CD8-positive, alpha-beta memory T cell (primary cell): ENCODE data around the gene NTM. TPM values are rescaled to one million over a fixed set of nuclear protein-coding genes. Genes with fewer than 3 reads are reported as not detected.
A peak's percentile ranks its signal among the peaks of the same experiment; 100 is the strongest.

Source experiments
- CTCF ChIA-PET: fragments of 350-600 bp; sonication (Branson Sonifier 250); formaldehyde crosslinking; loops from one replicate; lab custom pipeline; 2021; ENCODE audit warnings: antibody characterized with exemption; lab: Charles Lee
- POLR2A ChIA-PET: fragments of 350-600 bp; sonication (Branson Sonifier 250); formaldehyde crosslinking; loops from one replicate; lab custom pipeline; 2021; ENCODE audit warnings: antibody characterized with exemption; lab: Charles Lee
- DNase-seq, 5 donors: peaks; one replicate each; pipeline versions ENCODE4 v3.0.0 to v3.0.0-alpha.2; 2020 to 2022; ENCODE audit warnings: mixed read lengths in 1 of 5
- H3K27ac ChIP-seq: one replicate; pipeline ENCODE4 v1.7.0; 2013; ENCODE audit warnings: low read depth, mild to moderate bottlenecking, low read length, moderate library complexity
- H3K27me3 ChIP-seq: 2 replicates; pipeline ENCODE4 v1.7.0; 2013; ENCODE audit warnings: low read length, mild to moderate bottlenecking; ENCODE audit not compliant: insufficient read depth, poor library complexity, severe bottlenecking
- H3K36me3 ChIP-seq: 2 replicates; pipeline ENCODE4 v1.7.0; 2013; ENCODE audit warnings: mild to moderate bottlenecking, low read length, moderate library complexity; ENCODE audit not compliant: insufficient read depth
- H3K4me1 ChIP-seq: 2 replicates; pipeline ENCODE4 v1.7.0; 2013; ENCODE audit warnings: mild to moderate bottlenecking, low read length, moderate library complexity; ENCODE audit not compliant: insufficient read depth
- H3K4me3 ChIP-seq: 2 replicates; pipeline ENCODE4 v1.7.0; 2013; ENCODE audit warnings: mild to moderate bottlenecking, low read length
- H3K9me3 ChIP-seq: 2 replicates; pipeline ENCODE4 v1.7.0; 2013; ENCODE audit warnings: mild to moderate bottlenecking, low read length
- H3K27ac Mint-ChIP-seq, 8 donors: one replicate each; pipeline ENCODE4 v1.8.0; 2020 to 2021; ENCODE audit warnings: mixed read lengths in 8 of 8, mild to moderate bottlenecking in 6 of 8, inconsistent platforms in 3 of 8, moderate library complexity in 3 of 8
- H3K27me3 Mint-ChIP-seq, 2 donors: one replicate each; pipeline ENCODE4 v1.8.0; 2020 to 2021; ENCODE audit warnings: mixed read lengths in 2 of 2, mild to moderate bottlenecking in 1 of 2, moderate library complexity in 1 of 2
- H3K36me3 Mint-ChIP-seq, 3 donors: one replicate each; pipeline ENCODE4 v1.8.0; 2020 to 2021; ENCODE audit warnings: mixed read lengths in 3 of 3, inconsistent platforms in 1 of 3, mild to moderate bottlenecking in 1 of 3
- H3K4me1 Mint-ChIP-seq, 3 donors: one replicate each; pipeline ENCODE4 v1.8.0; 2020 to 2021; ENCODE audit warnings: mixed read lengths in 3 of 3, inconsistent platforms in 1 of 3, mild to moderate bottlenecking in 1 of 3
- H3K4me3 Mint-ChIP-seq, 7 donors: one replicate each; pipeline ENCODE4 v1.8.0; 2020 to 2021; ENCODE audit warnings: mixed read lengths in 7 of 7, mild to moderate bottlenecking in 6 of 7, moderate library complexity in 4 of 7, inconsistent platforms in 2 of 7
- H3K9me3 Mint-ChIP-seq, 5 donors: one replicate each; pipeline ENCODE4 v1.8.0; 2020 to 2022; ENCODE audit warnings: mixed read lengths in 5 of 5, mild to moderate bottlenecking in 3 of 5, moderate library complexity in 2 of 5, inconsistent platforms in 1 of 5
- polyA plus RNA-seq: library from polyadenylated mRNA; unstranded; fragments of 300-500 nt; fragmentation: Illumina TruSeq; gene quantifications from one replicate; pipeline ENCODE4 v1.2.3, GENCODE V29; 2021
- total RNA-seq, 2 experiments: library from RNA; stranded (reverse); gene quantifications; one replicate each; pipeline ENCODE4 v1.2.3, GENCODE V29; 2021

NTM gene
- total and polyA plus RNA-seq, 3 experiments from 2014 or later, result not detected

- Mint-ChIP-seq H3K36me3 (peaks cover 0 to 3% (median 0%) of the 10 kb centered on the region in 3 donors), H3K4me1 (no peaks in the 10 kb centered on the region), H3K27me3 (no peaks in the 10 kb centered on the region), H3K9me3 (peaks cover 0 to 9% (median 5%) of the 10 kb centered on the region in 5 donors), H3K4me3 (no peak overlapping the region), H3K27ac (no peak overlapping the region)
- CTCF ChIA-PET, result interaction anchor here (1.2 kb wide), 1 partner anchor 19 kb away, joined by 3 read pairs; no protein-coding TSS in a partner anchor
- H3K4me3 ChIP-seq, result no peak overlapping the region
- no peaks in the 10 kb centered on the region for H3K9me3 ChIP-seq
- H3K4me1 ChIP-seq, result no peaks in the 10 kb centered on the region
- no peaks in the 10 kb centered on the region for H3K27me3 ChIP-seq
- no peaks in the 10 kb centered on the region for H3K36me3 ChIP-seq
- no peak for DNase-seq
- POLR2A ChIA-PET, result no interaction called here
- no peak overlapping the region for H3K27ac ChIP-seq
Observed at GRCh38 chr11:131868629-131869507, 498.5 kb downstream of the NTM start.

GRCh38 chr11:131870305-131870704 lies 499.9 kb downstream of the NTM start:
- H3K27ac ChIP-seq, result no peak overlapping the region
- Mint-ChIP-seq H3K36me3 (peaks cover 0 to 3% (median 0%) of the 10 kb centered on the region in 3 donors), H3K27ac (no peak overlapping the region), H3K4me3 (no peak overlapping the region), H3K27me3 (peaks cover 0 to 2% of the 10 kb centered on the region in 2 donors), H3K9me3 (peaks cover 2 to 9% (median 5%) of the 10 kb centered on the region in 5 donors), H3K4me1 (no peaks in the 10 kb centered on the region)
- no peaks in the 10 kb centered on the region for H3K27me3 ChIP-seq
- DNase-seq, result no peak
- H3K4me3 ChIP-seq, result no peak overlapping the region
- POLR2A ChIA-PET, result no interaction called here
- no peaks in the 10 kb centered on the region for H3K36me3 ChIP-seq
- CTCF ChIA-PET, result interaction anchor here (1.2 kb wide), 1 partner anchor 20 kb away, joined by 3 read pairs; no protein-coding TSS in a partner anchor
- no peaks in the 10 kb centered on the region for H3K4me1 ChIP-seq
- H3K9me3 ChIP-seq, result no peaks in the 10 kb centered on the region

- H3K4me1 ChIP-seq, result no peaks in the 10 kb centered on the region
- H3K27ac ChIP-seq, result no peak overlapping the region
- Mint-ChIP-seq H3K9me3 (peaks cover 2 to 11% (median 3%) of the 10 kb centered on the region in 5 donors), H3K36me3 (peaks cover 0 to 3% (median 0%) of the 10 kb centered on the region in 3 donors), H3K4me1 (no peaks in the 10 kb centered on the region), H3K27me3 (peaks cover 0 to 2% of the 10 kb centered on the region in 2 donors), H3K27ac (no peak overlapping the region), H3K4me3 (no peak overlapping the region)
- ChIA-PET CTCF (no interaction called here), POLR2A (no interaction called here)
- no peak for DNase-seq
- H3K9me3 ChIP-seq, result no peaks in the 10 kb centered on the region
- H3K27me3 ChIP-seq, result no peaks in the 10 kb centered on the region
- H3K36me3 ChIP-seq, result no peaks in the 10 kb centered on the region
- no peak overlapping the region for H3K4me3 ChIP-seq
Observed at GRCh38 chr11:131871006-131871405, 500.6 kb downstream of the NTM start.

GRCh38 chr11:131874070-131874469 lies 503.7 kb downstream of the NTM start:
- Histone ChIP-seq H3K27ac (no peak overlapping the region), H3K9me3 (no peaks in the 10 kb centered on the region), H3K4me3 (no peak overlapping the region), H3K4me1 (no peaks in the 10 kb centered on the region), H3K36me3 (no peaks in the 10 kb centered on the region), H3K27me3 (no peaks in the 10 kb centered on the region)
- peaks cover 0 to 3% (median 2%) of the 10 kb centered on the region in 5 donors for H3K9me3 Mint-ChIP-seq
- peaks cover 0 to 2% (median 0%) of the 10 kb centered on the region in 3 donors for H3K36me3 Mint-ChIP-seq
- POLR2A ChIA-PET, result no interaction called here
- no peak for DNase-seq
- CTCF ChIA-PET, result no interaction called here
- H3K4me1 Mint-ChIP-seq, result no peaks in the 10 kb centered on the region
- H3K27me3 Mint-ChIP-seq, result peaks cover 0 to 2% of the 10 kb centered on the region in 2 donors
- H3K27ac Mint-ChIP-seq, result peak overlapping the region in 1 of 8 donors; percentile 11
- no peak overlapping the region for H3K4me3 Mint-ChIP-seq

- Histone ChIP-seq H3K27ac (no peak overlapping the region), H3K4me1 (no peaks in the 10 kb centered on the region), H3K27me3 (no peaks in the 10 kb centered on the region), H3K4me3 (no peak overlapping the region), H3K9me3 (no peaks in the 10 kb centered on the region), H3K36me3 (no peaks in the 10 kb centered on the region)
- DNase-seq, result no peak
- CTCF ChIA-PET, result no interaction called here
- Mint-ChIP-seq H3K4me1 (no peaks in the 10 kb centered on the region), H3K4me3 (no peak overlapping the region), H3K27ac (no peak overlapping the region), H3K27me3 (peaks cover 0 to 2% of the 10 kb centered on the region in 2 donors), H3K36me3 (peaks cover 0 to 2% (median 0%) of the 10 kb centered on the region in 3 donors), H3K9me3 (peaks cover 0 to 3% (median 2%) of the 10 kb centered on the region in 5 donors)
- POLR2A ChIA-PET, result no interaction called here
Observed at GRCh38 chr11:131875611-131876010, 505.2 kb downstream of the NTM start.

- peaks cover 0 to 3% (median 2%) of the 10 kb centered on the region in 5 donors for H3K9me3 Mint-ChIP-seq
- POLR2A ChIA-PET, result no interaction called here
- H3K27ac Mint-ChIP-seq, result no peak overlapping the region
- no peak overlapping the region for H3K4me3 Mint-ChIP-seq
- no peak overlapping the region for H3K4me3 ChIP-seq
- no peaks in the 10 kb centered on the region for H3K4me1 Mint-ChIP-seq
- CTCF ChIA-PET, result no interaction called here
- peaks cover 0 to 2% (median 0%) of the 10 kb centered on the region in 3 donors for H3K36me3 Mint-ChIP-seq
- H3K27me3 Mint-ChIP-seq, result peaks cover 0 to 2% of the 10 kb centered on the region in 2 donors
- no peaks in the 10 kb centered on the region for H3K36me3 ChIP-seq
- H3K27ac ChIP-seq, result no peak overlapping the region
- no peaks in the 10 kb centered on the region for H3K27me3 ChIP-seq
- H3K9me3 ChIP-seq, result no peaks in the 10 kb centered on the region
- no peaks in the 10 kb centered on the region for H3K4me1 ChIP-seq
- no peak for DNase-seq
Observed at GRCh38 chr11:131877246-131877942, 507.0 kb downstream of the NTM start.

GRCh38 chr11:131880316-131880715 lies 509.9 kb downstream of the NTM start:
- H3K4me3 Mint-ChIP-seq, result no peak overlapping the region
- H3K4me1 Mint-ChIP-seq, result no peaks in the 10 kb centered on the region
- Histone ChIP-seq H3K27ac (no peak overlapping the region), H3K27me3 (no peaks in the 10 kb centered on the region), H3K36me3 (no peaks in the 10 kb centered on the region), H3K4me1 (no peaks in the 10 kb centered on the region), H3K9me3 (no peaks in the 10 kb centered on the region), H3K4me3 (no peak overlapping the region)
- no peaks in the 10 kb centered on the region for H3K27me3 Mint-ChIP-seq
- peaks cover 0 to 2% (median 0%) of the 10 kb centered on the region in 3 donors for H3K36me3 Mint-ChIP-seq
- H3K27ac Mint-ChIP-seq, result peak overlapping the region in 1 of 8 donors; percentile 27
- ChIA-PET CTCF (no interaction called here), POLR2A (no interaction called here)
- DNase-seq, result no peak
- peaks cover 0 to 4% (median 1%) of the 10 kb centered on the region in 5 donors for H3K9me3 Mint-ChIP-seq

GRCh38 chr11:131880976-131881375 lies 510.6 kb downstream of the NTM start:
- ChIA-PET CTCF (no interaction called here), POLR2A (no interaction called here)
- Histone ChIP-seq H3K4me1 (no peaks in the 10 kb centered on the region), H3K27me3 (no peaks in the 10 kb centered on the region), H3K4me3 (no peak overlapping the region), H3K27ac (no peak overlapping the region), H3K9me3 (no peaks in the 10 kb centered on the region), H3K36me3 (no peaks in the 10 kb centered on the region)
- H3K9me3 Mint-ChIP-seq, result peaks cover 0 to 5% (median 2%) of the 10 kb centered on the region in 5 donors
- no peaks in the 10 kb centered on the region for H3K27me3 Mint-ChIP-seq
- DNase-seq, result no peak
- H3K36me3 Mint-ChIP-seq, result peaks cover 0 to 2% (median 0%) of the 10 kb centered on the region in 3 donors
- H3K4me1 Mint-ChIP-seq, result no peaks in the 10 kb centered on the region
- no peak overlapping the region for H3K27ac Mint-ChIP-seq
- H3K4me3 Mint-ChIP-seq, result no peak overlapping the region
